Left ventricle myocardium inferior (tissue), 1 donor: Measurements from ENCODE around the gene MUTYH. TPM values are rescaled to one million over a fixed set of nuclear protein-coding genes. Genes with fewer than 3 reads are reported as not detected.

ENCODE experiments used
- DNase-seq: peaks from one replicate; pipeline ENCODE4 v3.0.0-alpha.2; 2020
- H3K27ac ChIP-seq: fragments of 200-600 bp; replicated peaks from 2 replicates; pipeline ENCODE4 v1.8.0; 2021
- H3K27me3 ChIP-seq: fragments of 200-600 bp; 2 replicates; pipeline ENCODE4 v1.8.0; 2021; ENCODE audit warnings: low read depth
- H3K36me3 ChIP-seq: fragments of 200-600 bp; 2 replicates; pipeline ENCODE4 v1.8.0; 2021
- H3K4me1 ChIP-seq: fragments of 200-600 bp; 2 replicates; pipeline ENCODE4 v1.8.0; 2021
- H3K4me3 ChIP-seq: fragments of 200-600 bp; 2 replicates; pipeline ENCODE4 v1.8.0; 2021; ENCODE audit warnings: mild to moderate bottlenecking, moderate library complexity
- H3K9me3 ChIP-seq: fragments of 200-600 bp; replicated peaks from 2 replicates; pipeline ENCODE4 v1.8.0; 2021
- CTCF ChIP-seq: fragments of 200-600 bp; IDR thresholded peaks from 2 replicates; pipeline ENCODE4 v1.8.0; 2021; ENCODE audit warnings: antibody characterized with exemption, mild to moderate bottlenecking, borderline replicate concordance
- intact Hi-C: fragments of 100-400 bp; cut with micrococcal nuclease; formaldehyde crosslinking; loops from one replicate; pipeline ENCODE4 v1.11.0; 2022
- total RNA-seq: library from RNA; stranded (reverse); fragmentation: NEBNext Ultra II Directional; extraction: Animal tissue kit (Norgen Biotek cat#: 25700); gene quantifications from one replicate; pipeline ENCODE4 v1.2.1, GENCODE V29; 2021
- donor health status: DM: no; HTN: yes; CAD: no; lungs with severe emphysema.

MUTYH gene
- total RNA-seq, 1 donor from 2014 or later = 8.1 TPM

GRCh38 chr1:45348966-45349677 lies 8.9 kb upstream of the MUTYH start:
- intact Hi-C loops = no loop called here
- TF ChIP-seq CTCF = no peak
- Histone ChIP-seq H3K27me3 (no peaks in the 10 kb centered on the region), H3K4me3 (no peak overlapping the region), H3K36me3 (peaks cover 8% of the 10 kb centered on the region), H3K9me3 (no peaks in the 10 kb centered on the region), H3K27ac (peak overlapping the region; percentile 73), H3K4me1 (peaks cover 23% of the 10 kb centered on the region)
- no peak for DNase-seq

- intact Hi-C loops = no loop called here
- H3K4me3 ChIP-seq = no peak overlapping the region
- no peak for DNase-seq
- TF ChIP-seq CTCF = no peak
- H3K9me3 ChIP-seq = no peaks in the 10 kb centered on the region
- H3K4me1 ChIP-seq = peaks cover 23% of the 10 kb centered on the region
- no peaks in the 10 kb centered on the region for H3K27me3 ChIP-seq
- peaks cover 13% of the 10 kb centered on the region for H3K36me3 ChIP-seq
- H3K27ac ChIP-seq = peak overlapping the region; percentile 73
Measured at GRCh38 chr1:45348609-45348965, 8.3 kb upstream of the MUTYH start.

GRCh38 chr1:45348020-45348419 lies 7.8 kb upstream of the MUTYH start:
- peaks cover 24% of the 10 kb centered on the region for H3K4me1 ChIP-seq
- no peak for DNase-seq
- H3K36me3 ChIP-seq = peaks cover 19% of the 10 kb centered on the region
- H3K27me3 ChIP-seq = no peaks in the 10 kb centered on the region
- peak overlapping the region; percentile 73 for H3K27ac ChIP-seq
- H3K4me3 ChIP-seq = no peak overlapping the region
- TF ChIP-seq CTCF = no peak
- H3K9me3 ChIP-seq = no peaks in the 10 kb centered on the region
- intact Hi-C loops = no loop called here

GRCh38 chr1:45346473-45346872 lies 6.2 kb upstream of the MUTYH start:
- TF ChIP-seq CTCF = no peak
- H3K27me3 ChIP-seq = no peaks in the 10 kb centered on the region
- intact Hi-C loops = no loop called here
- H3K27ac ChIP-seq = no peak overlapping the region
- no peaks in the 10 kb centered on the region for H3K9me3 ChIP-seq
- no peak overlapping the region for H3K4me3 ChIP-seq
- H3K4me1 ChIP-seq = peaks cover 37% of the 10 kb centered on the region
- DNase-seq = no peak
- H3K36me3 ChIP-seq = peaks cover 34% of the 10 kb centered on the region

GRCh38 chr1:45345014-45345413 lies 4.8 kb upstream of the MUTYH start:
- Histone ChIP-seq H3K4me1 (peaks cover 52% of the 10 kb centered on the region), H3K36me3 (peaks cover 34% of the 10 kb centered on the region), H3K27me3 (no peaks in the 10 kb centered on the region), H3K27ac (no peak overlapping the region), H3K4me3 (no peak overlapping the region), H3K9me3 (no peaks in the 10 kb centered on the region)
- intact Hi-C loops = no loop called here
- TF ChIP-seq CTCF = no peak
- no peak for DNase-seq

GRCh38 chr1:45344499-45344898 lies 4.3 kb upstream of the MUTYH start:
- peaks cover 54% of the 10 kb centered on the region for H3K4me1 ChIP-seq
- no peak overlapping the region for H3K4me3 ChIP-seq
- H3K36me3 ChIP-seq = peaks cover 34% of the 10 kb centered on the region
- DNase-seq = no peak
- intact Hi-C loops = no loop called here
- H3K9me3 ChIP-seq = no peaks in the 10 kb centered on the region
- no peak for TF ChIP-seq CTCF
- H3K27me3 ChIP-seq = no peaks in the 10 kb centered on the region
- no peak overlapping the region for H3K27ac ChIP-seq
